Karpas-422 (cell line): Measurements from ENCODE around the gene PSMB1. TPM values are rescaled to one million over a fixed set of nuclear protein-coding genes. Genes with fewer than 3 reads are reported as not detected.
"Not testable (repeated sequence)": the region's sequence is repeated elsewhere in the genome, so short reads cannot be mapped to it uniquely, and the experiment has no call there.

Experiments used
- DNase-seq: peaks from one replicate; pipeline ENCODE4 v3.0.0-alpha.2; 2015
- H2AFZ ChIP-seq: fragments of 200-600 bp; sonication (generic); 2 replicates; pipeline ENCODE4 v1.6.1; 2014; ENCODE audit warnings: antibody characterized with exemption, low read length, mixed read lengths
- H3K27ac ChIP-seq: fragments of 200-600 bp; sonication (generic); 2 replicates; pipeline ENCODE4 v1.5.1; 2014; ENCODE audit warnings: mild to moderate bottlenecking, low read length, moderate library complexity
- H3K27me3 ChIP-seq: fragments of 200-600 bp; sonication (generic); 2 replicates; pipeline ENCODE4 v1.6.1; 2014; ENCODE audit warnings: low read length, mixed read lengths
- H3K36me3 ChIP-seq: fragments of 200-600 bp; sonication (generic); 2 replicates; pipeline ENCODE4 v1.6.1; 2014; ENCODE audit warnings: low read length, mixed read lengths; ENCODE audit not compliant: insufficient read depth
- H3K4me1 ChIP-seq: fragments of 200-600 bp; sonication (generic); 2 replicates; pipeline ENCODE4 v1.6.1; 2014; ENCODE audit warnings: mild to moderate bottlenecking, low read length, mixed read lengths
- H3K4me2 ChIP-seq: fragments of 200-600 bp; sonication (generic); 2 replicates; pipeline ENCODE4 v1.6.1; 2014; ENCODE audit warnings: low read length, low read depth, mild to moderate bottlenecking; ENCODE audit not compliant: poor library complexity, severe bottlenecking
- H3K4me3 ChIP-seq: fragments of 200-600 bp; sonication (generic); 2 replicates; pipeline ENCODE4 v1.5.1; 2014; ENCODE audit warnings: mild to moderate bottlenecking, antibody characterized with exemption, low read length, mixed read lengths
- H3K79me2 ChIP-seq: fragments of 200-600 bp; sonication (generic); 2 replicates; pipeline ENCODE4 v1.6.1; 2014; ENCODE audit warnings: mild to moderate bottlenecking, low read length, mixed read lengths
- H3K9ac ChIP-seq: fragments of 200-600 bp; sonication (generic); 2 replicates; pipeline ENCODE4 v1.6.0; 2014; ENCODE audit warnings: low read length
- H3K9me2 ChIP-seq: fragments of 200-600 bp; sonication (generic), shearing (Covaris generic); replicated peaks from 2 replicates; pipeline ENCODE4 v1.6.0; 2014; ENCODE audit warnings: mild to moderate bottlenecking, low read length, moderate library complexity; ENCODE audit not compliant: insufficient read depth
- H3K9me3 ChIP-seq: fragments of 300-700, 200-600 bp; sonication (generic); 2 replicates; pipeline ENCODE4 v1.6.1; 2014; ENCODE audit warnings: low read length, mixed read lengths
- H4K20me1 ChIP-seq: fragments of 200-600 bp; sonication (generic); 2 replicates; pipeline ENCODE4 v1.6.1; 2014; ENCODE audit warnings: mild to moderate bottlenecking, antibody characterized with exemption, low read length, low read depth; ENCODE audit not compliant: insufficient read depth
- total RNA-seq: library from RNA; depleted of rRNA; stranded (reverse); fragments of >200 nt; shearing (Covaris generic); gene quantifications from 2 replicates; pipeline ENCODE4 v1.2.3, GENCODE V29; 2014; ENCODE audit warnings: low replicate concordance

PSMB1 gene
- total RNA-seq, 1 experiment from 2014 or later, result 208 TPM

- Histone ChIP-seq H3K9me2 (no peaks in the 10 kb centered on the region), H3K9me3 (peaks cover 2% of the 10 kb centered on the region; the same call in 1 of the 2 replicates), H2AFZ (no peak overlapping the region), H3K79me2 (no peaks in the 10 kb centered on the region), H3K4me3 (no peak overlapping the region), H3K9ac (no peak overlapping the region), H3K27ac (no peak overlapping the region), H3K4me2 (no peak overlapping the region), H3K4me1 (no peaks in the 10 kb centered on the region), H3K27me3 (no peaks in the 10 kb centered on the region), H3K36me3 (no peaks in the 10 kb centered on the region), H4K20me1 (no peaks in the 10 kb centered on the region)
- no peak for DNase-seq
Measured at GRCh38 chr6:170504479-170504878, 48.6 kb downstream of the PSMB1 start.

GRCh38 chr6:170503414-170503761 lies 49.7 kb downstream of the PSMB1 start:
- no peak overlapping the region for H2AFZ ChIP-seq

GRCh38 chr6:170502733-170503413 lies 50.2 kb downstream of the PSMB1 start:
- not testable (repeated sequence) for H3K9ac ChIP-seq, H3K79me2 ChIP-seq, H3K27ac ChIP-seq, H3K27me3 ChIP-seq, H2AFZ ChIP-seq, H3K9me2 ChIP-seq, H3K36me3 ChIP-seq, H3K4me2 ChIP-seq, H3K4me3 ChIP-seq, H4K20me1 ChIP-seq, H3K4me1 ChIP-seq, H3K9me3 ChIP-seq
- DNase-seq, result peak; percentile 24

More at GRCh38 chr6:170503414-170503761, 49.7 kb downstream of the PSMB1 start:
- no peaks in the 10 kb centered on the region for H3K27me3 ChIP-seq
- H3K9ac ChIP-seq, result no peak overlapping the region
- no peak overlapping the region for H3K4me2 ChIP-seq
- H3K27ac ChIP-seq, result no peak overlapping the region
- no peaks in the 10 kb centered on the region for H3K36me3 ChIP-seq
- no peaks in the 10 kb centered on the region for H3K79me2 ChIP-seq
- H3K9me3 ChIP-seq, result peaks cover 2% of the 10 kb centered on the region; the same call in 1 of the 2 replicates
- H3K9me2 ChIP-seq, result no peaks in the 10 kb centered on the region
- no peaks in the 10 kb centered on the region for H4K20me1 ChIP-seq
- no peak overlapping the region for H3K4me3 ChIP-seq
- H3K4me1 ChIP-seq, result no peaks in the 10 kb centered on the region
- no peak for DNase-seq

GRCh38 chr6:170502268-170502667 lies 50.8 kb downstream of the PSMB1 start:
- H4K20me1 ChIP-seq, H2AFZ ChIP-seq, H3K4me1 ChIP-seq, H3K79me2 ChIP-seq, H3K36me3 ChIP-seq, H3K27ac ChIP-seq, DNase-seq, H3K9ac ChIP-seq, H3K9me2 ChIP-seq, H3K4me2 ChIP-seq, H3K4me3 ChIP-seq, H3K27me3 ChIP-seq, H3K9me3 ChIP-seq: not testable (repeated sequence)

- no peaks in the 10 kb centered on the region for H3K79me2 ChIP-seq
- H3K9me3 ChIP-seq, result peaks cover 2% of the 10 kb centered on the region; the same call in 1 of the 2 replicates
- H3K9ac ChIP-seq, result no peak overlapping the region
- no peak overlapping the region for H3K4me2 ChIP-seq
- H2AFZ ChIP-seq, result no peak overlapping the region
- DNase-seq, result peak; percentile 2
- no peaks in the 10 kb centered on the region for H3K4me1 ChIP-seq
- H3K27ac ChIP-seq, result no peak overlapping the region
- no peak overlapping the region for H3K4me3 ChIP-seq
- no peaks in the 10 kb centered on the region for H4K20me1 ChIP-seq
- H3K9me2 ChIP-seq, result no peaks in the 10 kb centered on the region
- H3K27me3 ChIP-seq, result no peaks in the 10 kb centered on the region
- H3K36me3 ChIP-seq, result no peaks in the 10 kb centered on the region
Measured at GRCh38 chr6:170500955-170501590, 52.0 kb downstream of the PSMB1 start.

GRCh38 chr6:170497841-170498301 lies 55.2 kb downstream of the PSMB1 start:
- H3K4me2 ChIP-seq, result no peak overlapping the region
- no peaks in the 10 kb centered on the region for H3K79me2 ChIP-seq
- no peaks in the 10 kb centered on the region for H4K20me1 ChIP-seq
- no peaks in the 10 kb centered on the region for H3K27me3 ChIP-seq
- H3K9me2 ChIP-seq, result no peaks in the 10 kb centered on the region
- DNase-seq, result no peak
- no peaks in the 10 kb centered on the region for H3K4me1 ChIP-seq
- H3K9me3 ChIP-seq, result peaks cover 2% of the 10 kb centered on the region; the same call in 1 of the 2 replicates
- H3K36me3 ChIP-seq, result no peaks in the 10 kb centered on the region
- no peak overlapping the region for H3K27ac ChIP-seq
- no peak overlapping the region for H2AFZ ChIP-seq
- H3K9ac ChIP-seq, result no peak overlapping the region
- no peak overlapping the region for H3K4me3 ChIP-seq

- no peak overlapping the region for H3K4me2 ChIP-seq
- no peaks in the 10 kb centered on the region for H3K36me3 ChIP-seq
- H3K27me3 ChIP-seq, result no peaks in the 10 kb centered on the region
- H3K27ac ChIP-seq, result no peak overlapping the region
- H3K9ac ChIP-seq, result no peak overlapping the region
- no peaks in the 10 kb centered on the region for H3K9me2 ChIP-seq
- H3K4me1 ChIP-seq, result no peaks in the 10 kb centered on the region
- H4K20me1 ChIP-seq, result no peaks in the 10 kb centered on the region
- no peaks in the 10 kb centered on the region for H3K79me2 ChIP-seq
- DNase-seq, result peak; percentile 19
- H2AFZ ChIP-seq, result no peak overlapping the region
- H3K4me3 ChIP-seq, result no peak overlapping the region
- H3K9me3 ChIP-seq, result no peaks in the 10 kb centered on the region
Measured at GRCh38 chr6:170493354-170493753, 59.8 kb downstream of the PSMB1 start.

GRCh38 chr6:170490259-170490658 lies 62.8 kb downstream of the PSMB1 start:
- Histone ChIP-seq H3K4me1 (no peaks in the 10 kb centered on the region), H3K4me3 (no peak overlapping the region), H3K9me2 (no peaks in the 10 kb centered on the region), H3K27me3 (no peaks in the 10 kb centered on the region), H3K9me3 (no peaks in the 10 kb centered on the region), H3K4me2 (no peak overlapping the region), H3K27ac (no peak overlapping the region), H4K20me1 (no peaks in the 10 kb centered on the region), H2AFZ (no peak overlapping the region), H3K9ac (no peak overlapping the region), H3K79me2 (no peaks in the 10 kb centered on the region), H3K36me3 (no peaks in the 10 kb centered on the region)
- DNase-seq, result peak; percentile 6
